NCI-H345 treated with DMSO at 0.1 percent for 48 hours (cell line): Measurements from ENCODE around the gene SPART.
"Not testable (repeated sequence)": the region's sequence is repeated elsewhere in the genome, so short reads cannot be mapped to it uniquely, and the experiment has no call there.

Experiments used
- DNase-seq: peaks from one replicate; lab custom pipeline; 2025; ENCODE audit not compliant: unreplicated experiment; lab: John Stamatoyannopoulos, UW

Gene SPART

DNA sequence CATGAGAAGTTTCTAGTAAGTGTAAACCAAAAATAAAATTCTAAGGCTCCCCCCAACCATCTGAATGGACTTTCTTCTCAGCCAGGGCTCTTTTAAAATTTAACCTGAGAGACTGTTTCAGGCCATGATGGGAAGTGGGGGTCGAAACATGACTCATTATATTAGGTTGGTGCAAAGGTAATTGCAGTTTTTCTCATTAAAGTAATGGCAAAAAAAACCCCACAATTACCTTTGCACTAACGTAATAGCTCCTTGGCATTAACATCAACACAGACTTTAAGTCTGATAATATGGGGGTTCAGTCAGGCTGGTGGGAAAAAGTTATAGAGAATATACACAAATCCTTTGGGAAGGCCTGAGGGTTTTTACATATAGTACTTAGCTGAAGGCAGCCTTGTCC, 9.4 kb upstream of the SPART start:
- no peak for DNase-seq

DNA sequence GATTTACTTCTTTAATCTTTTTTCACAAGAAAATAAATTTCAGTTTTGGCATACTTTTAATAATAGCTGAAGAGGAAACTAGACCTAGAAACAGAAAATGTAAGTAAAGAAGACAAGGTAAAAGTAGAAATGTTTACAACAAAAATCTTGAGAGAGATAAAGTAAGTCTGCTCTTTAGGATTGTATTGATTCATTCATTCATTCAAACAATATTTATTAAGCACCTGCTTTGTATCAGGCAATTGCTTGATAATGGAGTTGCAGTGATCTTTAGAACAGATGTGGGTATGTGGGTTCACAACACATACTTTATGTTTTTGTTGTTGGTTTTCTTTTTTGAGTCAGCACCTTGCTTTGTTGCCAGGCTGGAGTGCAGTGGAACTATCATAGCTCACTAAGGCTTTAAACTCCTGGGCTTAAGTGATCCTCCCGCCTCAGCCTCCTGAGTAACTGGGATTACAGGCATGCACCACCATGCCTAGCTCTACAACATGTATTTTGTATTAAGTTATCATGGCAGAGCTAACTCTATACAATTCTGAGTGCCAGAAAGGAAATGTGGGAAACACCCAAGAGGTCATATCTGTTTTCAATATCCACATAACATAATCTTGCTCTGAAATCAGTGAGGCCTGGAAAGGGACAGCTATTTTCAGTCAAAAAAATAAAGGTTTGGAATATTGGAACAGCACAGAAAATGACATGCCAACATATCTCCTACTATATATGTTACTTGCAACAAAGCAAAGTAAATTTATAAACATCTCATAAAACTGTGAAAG, 8.8 kb upstream of the SPART start:
- DNase-seq = no peak

DNA sequence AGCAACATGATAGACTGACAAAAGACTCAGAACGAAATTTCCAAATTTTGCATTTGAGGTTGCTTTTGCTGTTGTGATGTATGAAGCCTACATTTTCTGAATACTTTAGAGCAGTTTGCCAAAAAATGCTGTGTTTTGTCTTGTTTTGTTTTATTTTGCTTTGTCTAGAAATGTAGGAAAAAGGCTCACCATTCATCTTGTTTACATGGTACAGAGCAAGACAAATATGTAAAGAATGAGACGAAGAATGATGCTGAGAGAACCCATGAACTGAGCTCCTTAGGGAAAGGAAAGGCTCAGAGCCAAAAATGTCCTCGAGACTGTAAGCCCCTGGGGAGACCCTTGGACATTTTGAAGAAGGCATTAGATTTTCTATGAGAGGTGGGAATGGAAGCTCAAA, 6.8 kb upstream of the SPART start:
- DNase-seq = no peak

DNA sequence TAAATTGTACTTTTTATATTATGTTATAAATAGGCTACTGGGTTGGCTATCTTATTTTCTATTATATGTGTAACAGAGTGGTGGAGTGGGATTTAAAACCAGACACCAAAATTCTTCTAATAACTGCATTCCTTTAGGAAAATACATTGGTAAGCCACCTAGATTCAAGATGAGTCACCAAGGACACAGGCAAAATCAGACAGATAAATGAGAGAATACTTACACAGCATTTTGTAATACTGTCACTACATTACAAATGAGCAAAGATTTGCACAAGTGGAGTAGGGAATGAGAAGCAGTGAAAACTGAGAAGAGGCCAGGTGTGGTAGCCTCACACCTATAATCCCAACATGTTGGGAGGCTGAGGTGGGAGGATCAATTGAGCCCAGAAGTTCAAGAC, 6.2 kb upstream of the SPART start:
- DNase-seq = no peak

DNA sequence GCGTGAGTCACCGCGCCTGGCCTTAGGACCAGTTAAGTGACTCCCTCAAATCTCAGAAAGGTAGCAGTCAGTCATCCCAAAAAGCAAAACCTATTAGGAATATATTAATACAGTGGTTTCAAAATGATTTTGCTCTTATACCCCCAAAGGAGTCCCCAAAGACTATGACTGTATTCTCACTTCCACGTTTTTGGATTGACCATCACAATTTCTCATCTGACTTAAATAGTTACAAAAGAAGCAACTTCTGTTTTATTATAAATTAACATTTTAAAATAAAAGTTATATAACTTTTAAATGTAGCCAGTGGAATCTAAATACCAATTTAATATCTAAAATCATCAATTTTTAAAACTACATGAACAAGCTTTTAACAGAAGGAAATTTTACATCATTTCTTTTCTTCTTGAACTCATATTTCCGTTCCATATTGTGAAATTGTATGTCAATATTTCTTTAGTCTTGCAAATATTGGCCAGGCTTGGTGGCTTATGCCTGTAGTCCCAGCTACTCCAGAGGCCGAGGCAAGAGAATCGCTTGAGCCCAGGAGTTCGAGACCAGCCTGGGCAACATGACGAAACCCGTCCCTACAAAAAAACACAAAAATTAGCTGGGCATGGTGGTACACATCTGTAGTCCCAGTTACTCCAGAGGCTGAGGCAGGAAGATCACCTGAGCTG, 1.5 kb upstream of the SPART start:
- DNase-seq = no peak

DNA sequence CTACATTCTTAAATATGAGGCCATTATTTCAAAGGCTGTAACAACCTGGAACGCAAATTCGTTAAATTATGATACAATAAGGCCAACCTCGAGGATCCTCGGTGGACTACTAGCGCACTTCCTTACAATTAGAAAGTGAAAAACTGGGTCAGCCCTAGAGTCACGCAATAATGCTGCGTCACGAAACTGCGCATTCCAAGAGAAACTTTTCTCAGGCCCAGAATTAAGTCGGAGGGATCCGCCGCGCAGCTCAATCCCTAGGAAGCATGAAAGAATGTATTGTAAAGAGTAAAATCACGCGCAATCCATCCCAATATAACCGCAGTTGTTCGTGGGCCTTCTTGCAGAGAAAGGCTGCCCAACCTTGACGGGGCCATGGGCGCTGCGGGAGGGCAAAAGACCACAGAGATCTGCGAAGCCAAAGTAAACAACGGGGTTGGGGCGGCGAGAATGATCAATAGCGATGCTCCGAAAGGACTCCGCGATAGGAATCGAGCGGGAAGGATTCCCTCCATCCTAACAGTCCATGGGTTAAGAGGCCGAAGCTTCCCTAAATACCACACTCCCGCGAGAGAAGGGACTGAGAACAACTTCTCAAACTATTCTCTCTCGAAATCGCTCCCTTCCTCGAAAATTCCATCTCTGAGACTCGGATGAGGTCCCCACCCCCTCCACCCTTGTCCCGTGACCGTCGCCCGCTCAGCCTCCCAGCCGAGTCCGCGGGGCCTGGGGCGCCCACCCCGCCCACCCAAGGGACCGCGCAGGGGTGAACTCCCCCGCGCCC, 564 bp downstream of the SPART start:
- DNase-seq = no peak

- DNase-seq = no peak
Measured at GRCh38 chr13:36344886-36345437, 1.2 kb downstream of the SPART start.

- DNase-seq = no peak
Measured at GRCh38 chr13:36344173-36344572, 2.0 kb downstream of the SPART start.

- no peak for DNase-seq
Measured at GRCh38 chr13:36343766-36344165, 2.4 kb downstream of the SPART start.

DNA sequence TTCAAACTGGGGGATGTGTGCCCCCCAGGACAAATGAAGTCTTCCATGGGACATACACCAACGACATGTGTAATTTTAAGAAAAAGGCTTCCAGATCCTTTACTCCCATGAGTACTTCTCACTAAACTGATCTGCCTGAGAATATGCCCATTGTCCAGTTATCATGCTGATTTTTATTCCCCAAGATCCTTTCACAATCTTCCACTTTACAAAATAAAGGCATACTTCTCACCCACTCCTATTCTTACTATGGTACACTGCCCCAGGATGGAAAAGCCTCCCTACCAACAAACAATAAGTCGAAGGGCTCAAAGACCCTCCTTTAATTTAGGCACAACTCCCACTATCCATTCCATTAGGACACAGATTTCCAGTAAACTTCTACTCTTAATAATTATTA, 3.5 kb downstream of the SPART start:
- DNase-seq = no peak

DNA sequence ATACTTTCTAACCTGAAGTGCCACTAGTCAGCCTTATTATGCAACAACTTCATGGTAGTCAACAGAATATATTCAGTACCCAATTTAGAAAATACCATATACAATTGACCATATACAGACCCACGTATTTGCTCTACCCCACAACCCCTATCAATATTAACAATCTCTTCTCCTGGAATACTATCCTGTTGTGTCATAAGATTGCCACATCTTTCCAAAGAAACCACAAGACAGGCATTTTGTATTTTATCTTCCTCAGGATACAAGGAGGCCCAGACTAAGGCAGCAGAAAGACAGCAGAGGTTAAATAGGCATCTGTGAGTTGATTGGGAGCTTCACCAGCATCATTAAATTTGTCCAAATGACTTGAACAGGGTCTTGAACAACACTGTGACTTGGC, 4.5 kb downstream of the SPART start:
- DNase-seq = no peak

- no peak for DNase-seq
Measured at GRCh38 chr13:36339600-36340155, 6.5 kb downstream of the SPART start.

DNA sequence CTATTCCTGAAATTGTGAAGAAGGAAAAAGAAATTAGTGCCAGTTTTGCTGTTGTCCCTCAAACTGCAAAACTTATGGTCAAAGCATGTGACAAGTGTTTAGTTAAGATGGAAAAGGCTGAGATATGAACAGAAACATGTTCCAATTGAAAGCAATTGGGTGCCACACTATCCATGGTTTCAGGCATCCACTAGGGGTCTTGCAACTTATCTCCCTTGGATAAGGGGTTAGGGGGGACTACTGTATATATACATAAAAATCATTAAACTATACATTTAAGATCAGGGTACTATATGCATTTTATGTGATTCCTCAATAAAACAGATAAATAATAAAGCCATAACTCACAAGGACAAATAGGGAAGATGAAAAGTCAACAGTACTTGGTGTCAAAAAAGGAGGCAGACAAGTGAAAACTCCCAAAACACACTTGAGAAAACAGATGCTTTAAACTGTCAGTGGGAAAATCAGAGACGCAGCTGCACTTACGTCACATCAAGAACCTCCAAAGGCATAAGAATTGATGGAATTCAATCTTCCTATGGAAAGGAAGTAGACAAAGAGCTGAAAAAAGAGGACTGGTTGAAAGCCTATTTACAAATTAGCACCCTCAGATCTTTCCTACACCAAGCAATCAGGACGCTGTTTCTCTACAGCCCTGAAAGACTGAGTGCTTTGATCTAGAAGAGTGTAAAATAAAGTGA, 8.1 kb downstream of the SPART start:
- no peak for DNase-seq

DNA sequence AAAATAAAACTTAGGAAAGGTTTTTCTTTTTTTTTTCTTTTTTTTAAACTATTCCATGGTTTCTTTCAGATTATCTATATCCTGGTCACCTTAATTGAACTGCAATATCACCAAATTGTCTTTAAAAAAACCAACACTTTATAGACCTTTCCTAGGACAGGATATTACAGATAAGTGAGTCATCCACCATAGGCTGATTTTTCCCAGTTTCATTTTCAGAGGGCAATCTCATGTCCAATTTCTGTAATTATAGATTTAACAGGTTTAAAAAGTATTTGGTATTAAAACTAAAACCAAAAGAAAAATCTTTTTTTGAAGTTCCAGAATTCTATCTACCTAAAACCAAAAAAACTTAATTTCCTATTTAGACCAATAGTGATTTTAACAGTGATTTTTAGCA, 13.2 kb downstream of the SPART start:
- DNase-seq = no peak

DNA sequence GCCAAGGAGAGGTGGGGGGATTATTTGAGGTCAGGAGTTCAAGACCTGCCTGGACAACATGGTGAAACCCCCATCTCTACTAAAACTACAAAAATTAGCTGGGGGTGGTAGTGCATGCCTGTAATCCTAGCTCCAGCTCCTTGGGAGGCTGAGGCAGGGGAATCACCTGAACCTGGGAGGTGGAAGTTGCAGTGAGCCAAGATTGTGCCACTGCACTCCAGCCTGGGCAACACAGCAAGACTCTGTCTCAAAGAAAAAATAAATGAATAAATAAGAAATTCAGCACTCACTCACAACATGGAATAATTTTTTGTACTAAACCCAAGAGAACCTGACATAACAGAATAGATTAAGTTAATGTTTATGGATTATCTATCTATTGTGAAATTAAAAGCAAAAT, 13.9 kb downstream of the SPART start:
- DNase-seq = not testable (repeated sequence)

DNA sequence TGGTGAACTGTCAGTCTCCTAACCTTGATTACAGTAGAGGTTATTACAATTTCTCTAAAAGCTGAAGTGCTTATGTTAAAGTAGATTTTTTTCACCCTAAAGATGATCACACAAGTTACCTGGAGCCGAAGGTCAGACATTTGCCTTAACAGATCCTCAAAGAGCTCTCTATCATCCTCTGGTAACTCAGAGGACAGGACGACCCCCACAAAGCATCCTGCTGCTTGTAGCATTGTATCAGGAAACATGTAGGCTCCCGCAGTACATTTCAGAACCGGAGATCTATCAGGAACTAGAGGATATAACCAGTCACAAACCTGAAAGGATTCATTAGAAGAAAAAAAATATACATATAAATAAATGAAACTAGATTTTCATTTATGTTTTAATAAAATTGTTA, 14.9 kb downstream of the SPART start:
- DNase-seq = no peak

- no peak for DNase-seq
Measured at GRCh38 chr13:36329361-36329760, 16.8 kb downstream of the SPART start.

GRCh38 chr13:36328821-36329220, 17.4 kb downstream of the SPART start:
- no peak for DNase-seq

DNA sequence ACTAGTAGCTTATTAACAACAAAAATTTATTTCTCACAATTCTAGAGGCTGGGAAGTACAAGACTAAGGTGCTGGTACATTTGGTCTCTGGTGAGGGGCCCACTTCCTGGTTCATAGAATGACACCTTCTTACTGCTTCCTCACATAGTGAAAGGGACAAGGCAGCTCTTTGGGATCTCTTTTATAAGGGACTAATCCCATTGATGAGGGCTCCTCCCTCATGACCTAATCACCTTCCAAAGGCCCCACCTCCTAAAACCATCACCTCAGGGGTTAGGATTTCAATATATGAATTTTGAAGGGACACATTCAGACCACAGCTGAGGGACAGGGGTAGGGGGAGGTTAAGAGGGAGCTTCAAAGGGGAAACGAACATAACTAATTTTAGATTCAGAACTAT, 20.3 kb downstream of the SPART start:
- DNase-seq = no peak

GRCh38 chr13:36324881-36325280, 21.3 kb downstream of the SPART start:
- not testable (repeated sequence) for DNase-seq
